Activated naive CD8-positive, alpha-beta T cell treated with anti-CD3 and anti-CD28 coated beads, Interleukin-2, amount 10 ng/mL, durations not matched to agents 7 days and 5 days (primary cell): ENCODE results near the gene SLC25A26. TPM values are rescaled to one million over a fixed set of nuclear protein-coding genes. Genes with fewer than 3 reads are reported as not detected.
"Not testable (repeated sequence)": the region's sequence is repeated elsewhere in the genome, so short reads cannot be mapped to it uniquely, and the experiment has no call there.

Experiments
- ATAC-seq: fragments of 150-1000 bp; cut with Tn5 transposase; one replicate; pipeline ENCODE4 v1.10.0; 2021; ENCODE audit warnings: low read depth, moderate library complexity
- POLR2A ChIA-PET: fragments of 350-600 bp; sonication (Branson Sonifier 250); formaldehyde crosslinking; loops from one replicate; lab custom pipeline; 2021; ENCODE audit warnings: antibody characterized with exemption; lab: Charles Lee
- DNase-seq: peaks from one replicate; pipeline ENCODE4 v3.0.0; 2021
- H3K27ac Mint-ChIP-seq: one replicate; pipeline ENCODE4 v1.8.0; 2022; ENCODE audit warnings: mild to moderate bottlenecking, mixed read lengths
- H3K27me3 Mint-ChIP-seq: one replicate; pipeline ENCODE4 v1.8.0; 2022; ENCODE audit warnings: mild to moderate bottlenecking, moderate library complexity, mixed read lengths
- H3K36me3 Mint-ChIP-seq: one replicate; pipeline ENCODE4 v1.8.0; 2021; ENCODE audit warnings: mild to moderate bottlenecking, mixed read lengths
- H3K4me1 Mint-ChIP-seq: one replicate; pipeline ENCODE4 v1.8.0; 2021; ENCODE audit warnings: mixed read lengths
- H3K4me3 Mint-ChIP-seq: one replicate; pipeline ENCODE4 v1.8.0; 2022; ENCODE audit warnings: mild to moderate bottlenecking, moderate library complexity, mixed read lengths
- H3K9me3 Mint-ChIP-seq: one replicate; pipeline ENCODE4 v1.8.0; 2021; ENCODE audit warnings: mixed read lengths
- total RNA-seq, 2 experiments: library from RNA; stranded (reverse); gene quantifications; one replicate each; pipeline ENCODE4 v1.2.3, GENCODE V29; 2021

Gene SLC25A26
- total RNA-seq, 2 experiments from 2014 or later, result 17.0 to 17.8 TPM

- POLR2A ChIA-PET, result no interaction called here
- no peak overlapping the region for H3K27ac Mint-ChIP-seq
- H3K36me3 Mint-ChIP-seq, result no peaks in the 10 kb centered on the region
- no peaks in the 10 kb centered on the region for H3K9me3 Mint-ChIP-seq
- no peak overlapping the region for H3K4me3 Mint-ChIP-seq
- DNase-seq (no peak), ATAC-seq (no peak)
- no peaks in the 10 kb centered on the region for H3K4me1 Mint-ChIP-seq
- H3K27me3 Mint-ChIP-seq, result peaks cover 11% of the 10 kb centered on the region
Observed at GRCh38 chr3:66203275-66203674, 17.5 kb upstream of the SLC25A26 start.

GRCh38 chr3:66206806-66207205 is 14.0 kb upstream of the SLC25A26 start:
- Mint-ChIP-seq H3K27me3 (peaks cover 5% of the 10 kb centered on the region), H3K4me1 (no peaks in the 10 kb centered on the region), H3K36me3 (no peaks in the 10 kb centered on the region), H3K4me3 (no peak overlapping the region), H3K9me3 (no peaks in the 10 kb centered on the region), H3K27ac (no peak overlapping the region)
- no peak for DNase-seq
- POLR2A ChIA-PET, result no interaction called here
- ATAC-seq, result no peak

- DNase-seq, result no peak
- no peak for ATAC-seq
- Mint-ChIP-seq H3K9me3 (no peaks in the 10 kb centered on the region), H3K4me1 (no peaks in the 10 kb centered on the region), H3K36me3 (no peaks in the 10 kb centered on the region), H3K4me3 (no peak overlapping the region), H3K27ac (no peak overlapping the region), H3K27me3 (peaks cover 4% of the 10 kb centered on the region)
- POLR2A ChIA-PET, result no interaction called here
Observed at GRCh38 chr3:66208189-66208588, 12.6 kb upstream of the SLC25A26 start.

DNA sequence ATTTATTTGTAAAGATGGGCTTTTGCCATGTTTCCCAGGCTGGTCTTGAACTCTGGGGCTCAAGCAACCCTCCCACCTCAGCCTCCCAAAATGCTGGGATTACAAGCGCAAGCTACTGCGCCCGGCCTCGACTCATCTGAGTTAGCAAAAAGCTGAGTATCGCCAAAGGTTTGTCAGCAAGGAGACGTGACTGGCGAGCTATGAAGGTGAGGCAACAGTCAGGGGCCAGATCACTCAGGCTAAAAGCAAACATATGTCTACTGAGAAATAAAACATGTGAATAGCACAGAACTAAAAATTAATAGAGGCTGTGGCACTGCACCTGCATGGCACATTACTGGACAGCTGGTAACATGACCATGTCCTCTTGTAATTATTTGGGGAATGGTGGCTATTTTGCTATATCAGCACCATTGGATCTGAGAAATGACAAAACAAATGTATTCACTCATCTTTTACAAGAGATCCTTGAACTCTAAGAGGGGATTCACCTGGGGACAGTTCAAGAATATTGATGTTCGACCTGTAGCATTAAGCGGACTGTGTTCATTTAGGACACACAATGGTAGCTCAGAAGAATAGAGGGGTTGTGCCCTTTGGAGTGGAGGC is 10.0 kb upstream of the SLC25A26 start:
- no peaks in the 10 kb centered on the region for H3K4me1 Mint-ChIP-seq
- no peak overlapping the region for H3K27ac Mint-ChIP-seq
- H3K36me3 Mint-ChIP-seq, result no peaks in the 10 kb centered on the region
- peaks cover 4% of the 10 kb centered on the region for H3K27me3 Mint-ChIP-seq
- ATAC-seq (no peak), DNase-seq (no peak)
- no peaks in the 10 kb centered on the region for H3K9me3 Mint-ChIP-seq
- POLR2A ChIA-PET, result no interaction called here
- H3K4me3 Mint-ChIP-seq, result no peak overlapping the region

- no peak for ATAC-seq
- POLR2A ChIA-PET, result no interaction called here
- H3K4me1 Mint-ChIP-seq, result no peaks in the 10 kb centered on the region
- no peak overlapping the region for H3K4me3 Mint-ChIP-seq
- no peak for DNase-seq
- no peaks in the 10 kb centered on the region for H3K9me3 Mint-ChIP-seq
- no peak overlapping the region for H3K27ac Mint-ChIP-seq
- peaks cover 4% of the 10 kb centered on the region for H3K27me3 Mint-ChIP-seq
- H3K36me3 Mint-ChIP-seq, result no peaks in the 10 kb centered on the region
Observed at GRCh38 chr3:66211779-66212178, 9.0 kb upstream of the SLC25A26 start.

- Mint-ChIP-seq H3K27me3 (peaks cover 4% of the 10 kb centered on the region), H3K36me3 (no peaks in the 10 kb centered on the region), H3K9me3 (no peaks in the 10 kb centered on the region), H3K4me3 (no peak overlapping the region), H3K4me1 (no peaks in the 10 kb centered on the region), H3K27ac (no peak overlapping the region)
- DNase-seq (no peak), ATAC-seq (no peak)
- POLR2A ChIA-PET, result no interaction called here
Observed at GRCh38 chr3:66215106-66215505, 5.7 kb upstream of the SLC25A26 start.

GRCh38 chr3:66220066-66220465 is 735 bp upstream of the SLC25A26 start:
- ATAC-seq (no peak), DNase-seq (no peak)
- peak overlapping the region; percentile 32 for H3K27ac Mint-ChIP-seq
- peaks cover 13% of the 10 kb centered on the region for H3K4me1 Mint-ChIP-seq
- POLR2A ChIA-PET, result interaction anchor here (1.5 kb wide), 1 partner anchor 270 kb away, joined by 5 read pairs; no protein-coding TSS in a partner anchor
- peak overlapping the region; percentile 62 for H3K4me3 Mint-ChIP-seq
- H3K27me3 Mint-ChIP-seq, result peaks cover 4% of the 10 kb centered on the region
- H3K9me3 Mint-ChIP-seq, result no peaks in the 10 kb centered on the region
- H3K36me3 Mint-ChIP-seq, result peaks cover 15% of the 10 kb centered on the region

- peaks cover 29% of the 10 kb centered on the region for H3K36me3 Mint-ChIP-seq
- POLR2A ChIA-PET, result no interaction called here
- H3K4me3 Mint-ChIP-seq, result no peak overlapping the region
- H3K27me3 Mint-ChIP-seq, result no peaks in the 10 kb centered on the region
- peaks cover 17% of the 10 kb centered on the region for H3K4me1 Mint-ChIP-seq
- DNase-seq (no peak), ATAC-seq (no peak)
- H3K27ac Mint-ChIP-seq, result no peak overlapping the region
- peaks cover 3% of the 10 kb centered on the region for H3K9me3 Mint-ChIP-seq
Observed at GRCh38 chr3:66224220-66224619, 3.4 kb downstream of the SLC25A26 start.

GRCh38 chr3:66226093-66226492 is 5.3 kb downstream of the SLC25A26 start:
- H3K9me3 Mint-ChIP-seq, DNase-seq, H3K4me3 Mint-ChIP-seq, H3K27ac Mint-ChIP-seq, POLR2A ChIA-PET, H3K27me3 Mint-ChIP-seq, ATAC-seq: not testable (repeated sequence)
- Mint-ChIP-seq H3K36me3 (peaks cover 35% of the 10 kb centered on the region), H3K4me1 (peaks cover 17% of the 10 kb centered on the region)

GRCh38 chr3:66227051-66227450 is 6.2 kb downstream of the SLC25A26 start:
- Mint-ChIP-seq H3K27ac (no peak overlapping the region), H3K4me1 (peaks cover 11% of the 10 kb centered on the region), H3K27me3 (no peaks in the 10 kb centered on the region), H3K36me3 (peaks cover 33% of the 10 kb centered on the region), H3K9me3 (peaks cover 5% of the 10 kb centered on the region), H3K4me3 (no peak overlapping the region)
- no peak for DNase-seq
- no peak for ATAC-seq
- POLR2A ChIA-PET, result no interaction called here

GRCh38 chr3:66227915-66228314 is 7.1 kb downstream of the SLC25A26 start:
- no peak overlapping the region for H3K27ac Mint-ChIP-seq
- H3K4me1 Mint-ChIP-seq, result peaks cover 11% of the 10 kb centered on the region
- ATAC-seq, result no peak
- peaks cover 34% of the 10 kb centered on the region for H3K36me3 Mint-ChIP-seq
- H3K9me3 Mint-ChIP-seq, result peaks cover 11% of the 10 kb centered on the region
- POLR2A ChIA-PET, result no interaction called here
- no peaks in the 10 kb centered on the region for H3K27me3 Mint-ChIP-seq
- no peak for DNase-seq
- H3K4me3 Mint-ChIP-seq, result no peak overlapping the region

DNA sequence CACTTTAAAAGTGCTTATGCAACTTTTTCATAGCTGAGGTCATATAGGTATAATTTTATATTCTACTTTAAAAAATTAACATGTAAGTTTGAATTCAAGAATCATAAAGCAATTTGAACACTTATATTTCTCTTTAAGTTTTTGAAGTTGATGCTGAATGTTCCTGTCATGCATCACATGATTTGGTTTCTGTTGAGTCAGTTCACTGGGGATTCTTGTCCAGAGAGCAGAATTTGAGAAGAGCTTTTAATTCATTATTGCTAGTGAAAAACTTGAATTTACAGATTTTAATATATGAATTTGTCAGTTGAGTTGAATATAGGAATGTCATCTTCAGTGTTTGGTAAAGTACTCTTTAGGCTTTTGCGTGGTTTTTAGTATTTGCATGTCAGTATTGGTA is 7.9 kb downstream of the SLC25A26 start:
- POLR2A ChIA-PET, result no interaction called here
- peaks cover 30% of the 10 kb centered on the region for H3K36me3 Mint-ChIP-seq

GRCh38 chr3:66229931-66230330 is 9.1 kb downstream of the SLC25A26 start:
- Mint-ChIP-seq H3K4me3 (no peak overlapping the region), H3K9me3 (peaks cover 14% of the 10 kb centered on the region), H3K27me3 (no peaks in the 10 kb centered on the region), H3K36me3 (peaks cover 26% of the 10 kb centered on the region), H3K4me1 (peaks cover 6% of the 10 kb centered on the region), H3K27ac (no peak overlapping the region)
- POLR2A ChIA-PET, result no interaction called here
- DNase-seq (no peak), ATAC-seq (no peak)

More for the DNA sequence above, 7.9 kb downstream of the SLC25A26 start:
- no peak overlapping the region for H3K27ac Mint-ChIP-seq
- no peak for DNase-seq
- no peak for ATAC-seq
- no peak overlapping the region for H3K4me3 Mint-ChIP-seq
- H3K27me3 Mint-ChIP-seq, result no peaks in the 10 kb centered on the region
- peaks cover 12% of the 10 kb centered on the region for H3K9me3 Mint-ChIP-seq
- peaks cover 9% of the 10 kb centered on the region for H3K4me1 Mint-ChIP-seq

- peaks cover 3% of the 10 kb centered on the region for H3K4me1 Mint-ChIP-seq
- H3K27me3 Mint-ChIP-seq, result no peaks in the 10 kb centered on the region
- peaks cover 30% of the 10 kb centered on the region for H3K36me3 Mint-ChIP-seq
- DNase-seq, result no peak
- H3K27ac Mint-ChIP-seq, result no peak overlapping the region
- peaks cover 17% of the 10 kb centered on the region for H3K9me3 Mint-ChIP-seq
- ATAC-seq, result no peak
- no peak overlapping the region for H3K4me3 Mint-ChIP-seq
- POLR2A ChIA-PET, result no interaction called here
Observed at GRCh38 chr3:66233033-66233432, 12.2 kb downstream of the SLC25A26 start.
